Measurements from ENCODE around the gene GAA.

DNA sequence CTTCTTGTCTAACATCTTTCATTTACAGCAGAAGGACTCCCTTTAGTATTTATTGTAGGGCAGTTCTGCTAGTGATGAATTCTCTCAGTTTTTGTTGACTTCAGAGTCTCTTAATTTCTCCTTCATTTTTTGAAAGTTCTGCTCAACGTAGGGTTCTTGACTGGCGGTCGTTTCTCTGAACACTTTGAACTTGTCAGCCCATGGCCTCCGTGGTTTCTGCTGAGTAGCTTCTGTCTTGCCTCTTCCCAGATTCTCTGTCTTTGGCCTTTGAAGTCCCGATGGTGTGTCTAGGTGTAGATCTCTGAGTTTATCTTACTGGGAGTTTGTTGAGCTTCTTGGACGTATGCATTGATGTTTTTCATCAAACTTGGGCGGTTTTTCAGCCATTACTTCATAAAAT, 13.4 kb downstream of the GAA start:
- TF ChIP-seq POLR2A (IDR thresholded peaks at IDR 0.05) (no peak), CTCF (IDR thresholded peaks at IDR 0.05) (no peak), EP300 (IDR thresholded peaks at IDR 0.05) (no peak)
